ENCODE measurements around the gene SDHA.
A peak's percentile ranks its signal among the peaks of the same experiment; 100 is the strongest.

SDHA gene

GRCh38 chr5:191036-191948, 26.8 kb upstream of the SDHA start, which contains the start of gene LRRC14B:
LRRC14B (plus strand) TSS chr5:191495; CDS start chr5:191539, 44 bp downstream.
- no peaks in the 10 kb centered on the region for H3K9me3 ChIP-seq (replicated peaks in 1 of 2; ENCODE audit: control insufficient read depth in 2 of 2, insufficient read depth in 1 of 2, low read depth in 1 of 2, low read length in 2 of 2)
- peaks cover 9 to 22% of the 10 kb centered on the region in 2 donors for H3K4me1 ChIP-seq (ENCODE audit: control insufficient read depth in 2 of 2, insufficient read depth in 1 of 2, low read depth in 1 of 2, low read length in 2 of 2)
- peak within 1 kb of the TSS; percentile 38 for H3K14ac ChIP-seq (ENCODE audit: low read length)
- H3K36me3 ChIP-seq (replicated peaks in 1 of 2; ENCODE audit: control insufficient read depth in 2 of 2, insufficient read depth in 2 of 2, low read length in 2 of 2): no peaks in the 10 kb centered on the region
- H2BK120ac ChIP-seq (ENCODE audit: low read depth, low read length): no peak within 1 kb of the TSS
- H2BK15ac ChIP-seq (ENCODE audit: low read length): peak within 1 kb of the TSS; percentile 37
- no peak within 1 kb of the TSS for H3K4ac ChIP-seq (ENCODE audit: low read length)
- DNase-seq (ENCODE audit: low spot score): no peak
- no peak within 1 kb of the TSS for H3K9ac ChIP-seq (ENCODE audit: low read depth, low read length, poor library complexity)
- peak within 1 kb of the TSS; percentile 85 for H3K23ac ChIP-seq (ENCODE audit: low read depth, low read length, poor library complexity)
- no peak within 1 kb of the TSS for H3K4me3 ChIP-seq (ENCODE audit: low read length in 2 of 2)
- H2BK5ac ChIP-seq (ENCODE audit: low read length): peak within 1 kb of the TSS; percentile 66
- no CpG with 5 or more reads among the region's 56 CpGs for WGBS, 2 donors (ENCODE audit: extremely low coverage in 2 of 2, insufficient read length in 2 of 2, insufficient replicate concordance in 1 of 2)
- no peak within 1 kb of the TSS for H3K27ac ChIP-seq (replicated peaks; ENCODE audit: low read length)
- H3K18ac ChIP-seq (ENCODE audit: low read length): peak within 1 kb of the TSS; percentile 17
- no peak within 1 kb of the TSS for H2AFZ ChIP-seq (ENCODE audit: low read length)
- peaks cover 2% of the 10 kb centered on the region for H3K79me1 ChIP-seq (ENCODE audit: low read depth, low read length)
- H4K91ac ChIP-seq (ENCODE audit: low read depth, low read length, poor library complexity): no peak within 1 kb of the TSS
- peak within 1 kb of the TSS; percentile 64 for H2BK12ac ChIP-seq (ENCODE audit: low read length)
- H3K27me3 ChIP-seq (ENCODE audit: control insufficient read depth in 3 of 3, insufficient read depth in 3 of 3, low read depth in 1 of 3, low read length in 3 of 3): no peaks in the 10 kb centered on the region
- H2AK5ac ChIP-seq (ENCODE audit: low read depth, low read length): peak within 1 kb of the TSS; percentile 75
- no peak within 1 kb of the TSS for H3K4me2 ChIP-seq (ENCODE audit: insufficient read depth, low read length, poor library complexity, severe bottlenecking)
- H4K8ac ChIP-seq (ENCODE audit: low read depth, low read length): peak within 1 kb of the TSS; percentile 17

GRCh38 chr5:191949-192690, 26.0 kb upstream of the SDHA start:
- Histone ChIP-seq H3K4ac (ENCODE audit: low read length) (no peak overlapping the region), H2BK5ac (ENCODE audit: low read length) (peak overlapping the region; percentile 66), H3K4me1 (ENCODE audit: control insufficient read depth in 2 of 2, insufficient read depth in 1 of 2, low read depth in 1 of 2, low read length in 2 of 2) (peaks cover 9 to 22% of the 10 kb centered on the region in 2 donors), H2AFZ (ENCODE audit: low read length) (no peak overlapping the region), H4K8ac (ENCODE audit: low read depth, low read length) (no peak overlapping the region), H3K18ac (ENCODE audit: low read length) (peak overlapping the region; percentile 17), H4K91ac (ENCODE audit: low read depth, low read length, poor library complexity) (no peak overlapping the region), H3K27me3 (ENCODE audit: control insufficient read depth in 3 of 3, insufficient read depth in 3 of 3, low read depth in 1 of 3, low read length in 3 of 3) (no peaks in the 10 kb centered on the region), H3K9ac (ENCODE audit: low read depth, low read length, poor library complexity) (no peak overlapping the region), H2BK15ac (ENCODE audit: low read length) (no peak overlapping the region), H3K4me2 (ENCODE audit: insufficient read depth, low read length, poor library complexity, severe bottlenecking) (no peak overlapping the region), H3K4me3 (ENCODE audit: low read length in 2 of 2) (no peak overlapping the region), H2AK5ac (ENCODE audit: low read depth, low read length) (no peak overlapping the region), H3K27ac (replicated peaks; ENCODE audit: low read length) (no peak overlapping the region), H3K36me3 (replicated peaks in 1 of 2; ENCODE audit: control insufficient read depth in 2 of 2, insufficient read depth in 2 of 2, low read length in 2 of 2) (no peaks in the 10 kb centered on the region), H3K9me3 (replicated peaks in 1 of 2; ENCODE audit: control insufficient read depth in 2 of 2, insufficient read depth in 1 of 2, low read depth in 1 of 2, low read length in 2 of 2) (no peaks in the 10 kb centered on the region), H3K23ac (ENCODE audit: low read depth, low read length, poor library complexity) (peak overlapping the region; percentile 85), H2BK12ac (ENCODE audit: low read length) (no peak overlapping the region), H2BK120ac (ENCODE audit: low read depth, low read length) (no peak overlapping the region), H3K79me1 (ENCODE audit: low read depth, low read length) (peaks cover 2% of the 10 kb centered on the region), H3K14ac (ENCODE audit: low read length) (peak overlapping the region; percentile 38)
- DNase-seq (ENCODE audit: low spot score): no peak
- no CpG with 5 or more reads among the region's 46 CpGs for WGBS, 2 donors (ENCODE audit: extremely low coverage in 2 of 2, insufficient read length in 2 of 2, insufficient replicate concordance in 1 of 2)

- H3K4me3 ChIP-seq (ENCODE audit: low read length in 2 of 2): no peak overlapping the region
- peak overlapping the region; percentile 4 for H3K14ac ChIP-seq (ENCODE audit: low read length)
- no peak overlapping the region for H2AFZ ChIP-seq (ENCODE audit: low read length)
- peaks cover 2% of the 10 kb centered on the region for H3K79me1 ChIP-seq (ENCODE audit: low read depth, low read length)
- H2BK12ac ChIP-seq (ENCODE audit: low read length): no peak overlapping the region
- H3K36me3 ChIP-seq (replicated peaks in 1 of 2; ENCODE audit: control insufficient read depth in 2 of 2, insufficient read depth in 2 of 2, low read length in 2 of 2): no peaks in the 10 kb centered on the region
- H3K4ac ChIP-seq (ENCODE audit: low read length): no peak overlapping the region
- no peak overlapping the region for H3K9ac ChIP-seq (ENCODE audit: low read depth, low read length, poor library complexity)
- H3K4me1 ChIP-seq (ENCODE audit: control insufficient read depth in 2 of 2, insufficient read depth in 1 of 2, low read depth in 1 of 2, low read length in 2 of 2): peaks cover 9 to 22% of the 10 kb centered on the region in 2 donors
- no peak overlapping the region for H2BK120ac ChIP-seq (ENCODE audit: low read depth, low read length)
- no CpG with 5 or more reads among the region's 9 CpGs for WGBS, 2 donors (ENCODE audit: extremely low coverage in 2 of 2, insufficient read length in 2 of 2, insufficient replicate concordance in 1 of 2)
- no peak overlapping the region for H2BK15ac ChIP-seq (ENCODE audit: low read length)
- no peaks in the 10 kb centered on the region for H3K27me3 ChIP-seq (ENCODE audit: control insufficient read depth in 3 of 3, insufficient read depth in 3 of 3, low read depth in 1 of 3, low read length in 3 of 3)
- no peaks in the 10 kb centered on the region for H3K9me3 ChIP-seq (replicated peaks in 1 of 2; ENCODE audit: control insufficient read depth in 2 of 2, insufficient read depth in 1 of 2, low read depth in 1 of 2, low read length in 2 of 2)
- no peak overlapping the region for H3K27ac ChIP-seq (replicated peaks; ENCODE audit: low read length)
- H3K23ac ChIP-seq (ENCODE audit: low read depth, low read length, poor library complexity): peak overlapping the region; percentile 93
- no peak overlapping the region for H4K91ac ChIP-seq (ENCODE audit: low read depth, low read length, poor library complexity)
- peak overlapping the region; percentile 56 for H2AK5ac ChIP-seq (ENCODE audit: low read depth, low read length)
- no peak for DNase-seq (ENCODE audit: low spot score)
- no peak overlapping the region for H2BK5ac ChIP-seq (ENCODE audit: low read length)
- no peak overlapping the region for H4K8ac ChIP-seq (ENCODE audit: low read depth, low read length)
- peak overlapping the region; percentile 48 for H3K18ac ChIP-seq (ENCODE audit: low read length)
- no peak overlapping the region for H3K4me2 ChIP-seq (ENCODE audit: insufficient read depth, low read length, poor library complexity, severe bottlenecking)
Observed at GRCh38 chr5:192691-192969, 25.5 kb upstream of the SDHA start.
